Measurements from ENCODE around the gene FAM110C. TPM values are rescaled to one million over a fixed set of nuclear protein-coding genes. Genes with fewer than 3 reads are reported as not detected.

The FAM110C gene
- total RNA-seq, 2 donors from 2014 or later = 4.9 to 5.0 TPM

DNA sequence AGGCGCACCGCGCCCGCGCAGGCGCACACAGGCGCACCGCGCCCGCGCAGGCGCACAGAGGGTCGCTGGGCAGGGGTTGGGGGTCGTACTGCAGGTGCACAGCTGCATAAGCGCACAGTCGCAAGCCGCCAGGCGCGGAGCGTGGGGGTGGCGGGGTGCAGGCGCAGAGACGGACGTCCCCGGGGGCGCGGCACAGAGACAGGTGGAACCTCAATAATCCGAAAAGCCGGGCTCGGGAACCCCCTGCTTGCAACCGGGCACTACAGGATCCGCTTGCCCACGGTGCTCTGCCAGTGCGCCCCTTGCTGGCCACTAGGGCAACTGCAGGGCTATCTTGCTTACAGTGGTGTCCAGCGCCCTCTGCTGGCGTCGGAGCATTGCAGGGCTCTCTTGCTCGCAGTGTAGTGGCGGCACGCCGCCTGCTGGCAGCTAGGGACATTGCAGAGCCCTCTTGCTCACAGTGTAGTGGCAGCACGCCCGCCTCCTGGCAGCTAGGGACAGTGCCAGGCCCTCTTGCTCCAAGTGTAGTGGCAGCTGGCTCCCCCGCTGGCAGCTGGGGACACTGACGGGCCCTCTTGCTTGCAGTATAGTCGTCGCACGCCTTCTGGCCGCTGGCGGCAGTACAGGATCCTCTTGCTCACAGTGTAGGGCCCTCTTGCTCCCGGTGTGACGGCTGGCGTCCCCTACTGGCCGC lies 34.9 kb downstream of the FAM110C start:
- H3K27me3 ChIP-seq (replicated peaks; ENCODE audit: insufficient read depth) = no peaks in the 10 kb centered on the region
- no peak overlapping the region for H3K27ac ChIP-seq
- DNase-seq (ENCODE audit: low spot score) (no peak), ATAC-seq (ENCODE audit: insufficient number of reproducible peaks, low FRiP score, low read depth) (no peak)
- H3K36me3 ChIP-seq = no peaks in the 10 kb centered on the region
- no peaks in the 10 kb centered on the region for H3K9me3 ChIP-seq
- H3K4me3 ChIP-seq = no peak overlapping the region
- H3K4me1 ChIP-seq (ENCODE audit: control insufficient read depth in 1 of 2, low read depth in 2 of 2) = no peaks in the 10 kb centered on the region
- TF ChIP-seq CTCF (IDR thresholded peaks at IDR 0.05) = peak; percentile 62

DNA sequence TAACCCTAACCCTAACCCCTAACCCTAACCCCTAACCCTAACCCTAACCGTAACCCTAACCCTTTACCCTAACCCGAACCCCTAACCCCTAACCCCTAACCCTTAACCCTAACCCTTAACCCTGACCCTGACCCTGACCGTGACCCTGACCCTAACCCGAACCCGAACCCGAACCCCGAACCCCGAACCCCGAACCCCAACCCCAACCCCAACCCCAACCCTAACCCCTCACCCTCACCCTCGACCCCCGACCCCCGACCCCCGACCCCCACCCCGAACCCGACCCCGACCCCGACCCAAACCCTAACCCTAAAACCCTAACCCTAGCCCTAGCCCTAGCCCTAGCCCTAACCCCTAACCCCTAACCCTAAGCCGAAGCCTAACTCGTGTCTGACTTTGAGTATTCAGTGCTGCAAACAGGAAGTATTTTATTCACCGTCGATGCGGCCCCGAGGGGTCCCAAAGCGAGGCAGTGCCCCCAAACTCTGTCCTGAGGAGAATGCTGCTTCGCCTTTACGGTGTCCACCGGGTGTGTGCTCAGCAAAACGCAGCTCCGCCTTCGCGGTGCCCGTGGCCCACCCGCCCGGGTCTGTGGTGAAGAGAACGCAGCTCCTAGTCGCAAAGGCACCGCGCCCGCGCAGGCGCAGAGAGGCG lies 36.0 kb downstream of the FAM110C start:
- DNase-seq (ENCODE audit: low spot score) = no peak
- Histone ChIP-seq H3K27me3 (replicated peaks; ENCODE audit: insufficient read depth) (no peaks in the 10 kb centered on the region), H3K36me3 (no peaks in the 10 kb centered on the region), H3K9me3 (no peaks in the 10 kb centered on the region), H3K4me3 (no peak overlapping the region), H3K27ac (no peak overlapping the region), H3K4me1 (ENCODE audit: control insufficient read depth in 1 of 2, low read depth in 2 of 2) (no peaks in the 10 kb centered on the region)
- ATAC-seq (ENCODE audit: insufficient number of reproducible peaks, low FRiP score, low read depth) = peak; percentile 43
- no peak for TF ChIP-seq CTCF (IDR thresholded peaks at IDR 0.05)

Other genes with a start within 250 kb of the FAM110C start
- 10 to 100 TPM; 28.6 to 40.6 TPM for gene SH3YL1, start 217.5 kb upstream of the FAM110C start, total RNA-seq
- 10 to 100 TPM; 77.6 to 85.1 TPM for gene ACP1, start 218.4 kb upstream of the FAM110C start, total RNA-seq
- 10 to 100 TPM; 11.3 to 12.7 TPM for gene ALKAL2, start 241.6 kb upstream of the FAM110C start, total RNA-seq